ENCODE measurements around the gene KLHL8.

GRCh38 chr4:87249332-87250019 is 29.1 kb upstream of the KLHL8 start:
- TF ChIP-seq CTCF (conservative IDR thresholded peaks at IDR 0.05; ENCODE audit: low read depth, low read length) (no peak), EZH2 (IDR thresholded peaks at IDR 0.05; ENCODE audit: borderline replicate concordance, low read depth, low read length, poor library complexity, severe bottlenecking) (no peak)
